Sigmoid colon (tissue), 4 donors: ENCODE measurements around the gene SLC9A9.

Experiments used
- EP300 ChIP-seq, 4 donors: sonication (generic); formaldehyde crosslinking; IDR thresholded peaks; one replicate each; pipeline ENCODE4 v1.6.1; 2017; ENCODE audit warnings: antibody characterized with exemption in 4 of 4
- POLR2A ChIP-seq, 2 donors: fragments of 450-650 bp; IDR thresholded peaks; one replicate each; pipeline ENCODE4 v1.6.1; 2016; ENCODE audit warnings: antibody characterized with exemption in 2 of 2, mild to moderate bottlenecking in 2 of 2, moderate library complexity in 2 of 2
- POLR2AphosphoS5 ChIP-seq, 4 donors: sonication (generic); formaldehyde crosslinking; IDR thresholded peaks; one replicate each; pipeline ENCODE4 v1.6.1; 2017; ENCODE audit warnings: antibody characterized with exemption in 4 of 4
- TF ChIP-seq, protein P1 (sequence below), 4 experiments: fragments of 450-650 bp in 3 of 4; fragments of 200-600 bp in 1 of 4; IDR thresholded peaks; one replicate each; pipeline ENCODE4 v1.5.1; 2016 to 2019; ENCODE audit warnings: antibody characterized with exemption in 4 of 4, mild to moderate bottlenecking in 3 of 4, moderate library complexity in 2 of 4

DNA sequence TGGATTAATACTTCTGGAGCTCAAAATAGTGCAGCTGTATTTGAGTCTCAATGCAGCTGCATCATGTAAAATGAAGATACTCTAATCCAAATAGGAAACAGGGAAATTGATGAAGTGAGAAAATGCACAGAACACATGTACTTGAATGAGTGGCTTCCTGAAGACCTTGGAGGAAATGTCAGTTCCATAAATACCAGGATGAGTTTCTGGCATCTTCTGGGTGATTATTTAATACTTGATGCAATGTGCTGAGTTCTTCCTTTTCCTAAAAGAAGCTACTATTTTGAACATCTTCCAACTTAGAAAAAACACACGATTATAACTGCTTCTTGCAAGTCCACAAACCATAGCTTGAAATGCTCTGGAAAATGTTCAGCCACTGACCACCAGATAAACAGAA, 162.8 kb downstream of the SLC9A9 start:
- TF ChIP-seq, protein P1, sequence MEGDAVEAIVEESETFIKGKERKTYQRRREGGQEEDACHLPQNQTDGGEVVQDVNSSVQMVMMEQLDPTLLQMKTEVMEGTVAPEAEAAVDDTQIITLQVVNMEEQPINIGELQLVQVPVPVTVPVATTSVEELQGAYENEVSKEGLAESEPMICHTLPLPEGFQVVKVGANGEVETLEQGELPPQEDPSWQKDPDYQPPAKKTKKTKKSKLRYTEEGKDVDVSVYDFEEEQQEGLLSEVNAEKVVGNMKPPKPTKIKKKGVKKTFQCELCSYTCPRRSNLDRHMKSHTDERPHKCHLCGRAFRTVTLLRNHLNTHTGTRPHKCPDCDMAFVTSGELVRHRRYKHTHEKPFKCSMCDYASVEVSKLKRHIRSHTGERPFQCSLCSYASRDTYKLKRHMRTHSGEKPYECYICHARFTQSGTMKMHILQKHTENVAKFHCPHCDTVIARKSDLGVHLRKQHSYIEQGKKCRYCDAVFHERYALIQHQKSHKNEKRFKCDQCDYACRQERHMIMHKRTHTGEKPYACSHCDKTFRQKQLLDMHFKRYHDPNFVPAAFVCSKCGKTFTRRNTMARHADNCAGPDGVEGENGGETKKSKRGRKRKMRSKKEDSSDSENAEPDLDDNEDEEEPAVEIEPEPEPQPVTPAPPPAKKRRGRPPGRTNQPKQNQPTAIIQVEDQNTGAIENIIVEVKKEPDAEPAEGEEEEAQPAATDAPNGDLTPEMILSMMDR (IDR thresholded peaks at IDR 0.05): no peak
- TF ChIP-seq POLR2A (IDR thresholded peaks at IDR 0.05) (no peak), POLR2AphosphoS5 (IDR thresholded peaks at IDR 0.05) (no peak), EP300 (IDR thresholded peaks at IDR 0.05) (no peak)
